Loucy (cell line): Measurements from ENCODE around the gene ADD2.

Experiments
- H2AFZ ChIP-seq: fragments of 200-600 bp; sonication (generic); 2 replicates; pipeline ENCODE4 v1.6.0; 2016; ENCODE audit warnings: antibody characterized with exemption, mild to moderate bottlenecking, low read length, moderate library complexity
- H3F3A ChIP-seq: fragments of 200-600 bp; 2 replicates; pipeline ENCODE4 v1.6.0; 2016; ENCODE audit warnings: antibody characterized with exemption, low read depth, mild to moderate bottlenecking
- H3K27me3 ChIP-seq: fragments of 200-600 bp; sonication (generic); 2 replicates; pipeline ENCODE4 v1.6.1; 2014; ENCODE audit warnings: low read length, mild to moderate bottlenecking; ENCODE audit not compliant: insufficient read depth, poor library complexity, severe bottlenecking
- H3K36me3 ChIP-seq: fragments of 200-600 bp; sonication (generic); 2 replicates; pipeline ENCODE4 v1.6.1; 2016; ENCODE audit warnings: low read length; ENCODE audit not compliant: insufficient read depth
- H3K4me1 ChIP-seq: fragments of 200-600 bp; sonication (generic); 2 replicates; pipeline ENCODE4 v1.5.1; 2014; ENCODE audit warnings: low read length, mild to moderate bottlenecking; ENCODE audit not compliant: insufficient read depth, poor library complexity, severe bottlenecking
- H3K4me2 ChIP-seq: fragments of 200-600 bp; sonication (generic); 2 replicates; pipeline ENCODE4 v1.6.0; 2014; ENCODE audit warnings: antibody characterized with exemption, low read length, low read depth, mild to moderate bottlenecking; ENCODE audit not compliant: poor library complexity, severe bottlenecking
- H3K4me3 ChIP-seq: fragments of 200-600 bp; sonication (generic); 2 replicates; pipeline ENCODE4 v1.5.1; 2014; ENCODE audit warnings: low read length, mild to moderate bottlenecking, mixed read lengths; ENCODE audit not compliant: poor library complexity, severe bottlenecking
- H3K79me2 ChIP-seq: fragments of 200-600 bp; sonication (generic); 2 replicates; pipeline ENCODE4 v1.6.1; 2014; ENCODE audit warnings: low read length; ENCODE audit not compliant: insufficient read depth
- H3K9ac ChIP-seq: fragments of 200-600 bp; sonication (generic); 2 replicates; pipeline ENCODE4 v1.6.0; 2014; ENCODE audit warnings: mild to moderate bottlenecking, low read depth, low read length, moderate library complexity; ENCODE audit not compliant: poor library complexity, severe bottlenecking
- H3K9me2 ChIP-seq: fragments of 200-600 bp; sonication (generic); replicated peaks from 2 replicates; pipeline ENCODE4 v1.6.1; 2016; ENCODE audit warnings: low read depth, low read length, mixed read lengths
- H3K9me3 ChIP-seq: fragments of 200-600 bp; sonication (generic); 2 replicates; pipeline ENCODE4 v1.6.1; 2014; ENCODE audit warnings: mild to moderate bottlenecking, antibody characterized with exemption, low read length, low read depth; ENCODE audit not compliant: insufficient read depth
- H4K20me1 ChIP-seq: fragments of 200-600 bp; sonication (generic); 2 replicates; pipeline ENCODE4 v1.6.0; 2014; ENCODE audit warnings: antibody characterized with exemption, low read length, mild to moderate bottlenecking; ENCODE audit not compliant: insufficient read depth, poor library complexity, severe bottlenecking
- CTCF ChIP-seq: fragments of 200-600 bp; sonication (generic); conservative IDR thresholded peaks from 2 replicates; pipeline ENCODE4 v1.5.1; 2014; ENCODE audit warnings: mild to moderate bottlenecking, antibody characterized with exemption, low read length
- EZH2phosphoT487 ChIP-seq: fragments of 200-600 bp; IDR thresholded peaks from 2 replicates; pipeline ENCODE4 v1.6.1; 2018; ENCODE audit warnings: antibody characterized with exemption, mild to moderate bottlenecking, moderate library complexity, borderline replicate concordance

ADD2 gene

GRCh38 chr2:70723286-70723885 is 44.6 kb downstream of the ADD2 start:
- no peak for TF ChIP-seq CTCF
- no peak for TF ChIP-seq EZH2phosphoT487
- H3K79me2 ChIP-seq, result no peaks in the 10 kb centered on the region
- H3K4me3 ChIP-seq, result no peak overlapping the region
- no peaks in the 10 kb centered on the region for H3K36me3 ChIP-seq
- no peaks in the 10 kb centered on the region for H4K20me1 ChIP-seq
- no peak overlapping the region for H3K9ac ChIP-seq
- H3K4me1 ChIP-seq, result no peaks in the 10 kb centered on the region
- H2AFZ ChIP-seq, result no peak overlapping the region
- no peaks in the 10 kb centered on the region for H3K9me2 ChIP-seq
- no peaks in the 10 kb centered on the region for H3F3A ChIP-seq
- H3K4me2 ChIP-seq, result no peak overlapping the region
- no peaks in the 10 kb centered on the region for H3K27me3 ChIP-seq
- H3K9me3 ChIP-seq, result no peaks in the 10 kb centered on the region

- H3F3A ChIP-seq, result no peaks in the 10 kb centered on the region
- no peaks in the 10 kb centered on the region for H3K9me2 ChIP-seq
- no peak overlapping the region for H3K9ac ChIP-seq
- H3K27me3 ChIP-seq, result no peaks in the 10 kb centered on the region
- H3K79me2 ChIP-seq, result no peaks in the 10 kb centered on the region
- H3K9me3 ChIP-seq, result no peaks in the 10 kb centered on the region
- no peak overlapping the region for H2AFZ ChIP-seq
- no peak overlapping the region for H3K4me3 ChIP-seq
- H4K20me1 ChIP-seq, result no peaks in the 10 kb centered on the region
- H3K4me1 ChIP-seq, result no peaks in the 10 kb centered on the region
- H3K4me2 ChIP-seq, result no peak overlapping the region
- TF ChIP-seq CTCF (no peak), EZH2phosphoT487 (no peak)
- no peaks in the 10 kb centered on the region for H3K36me3 ChIP-seq
Measured at GRCh38 chr2:70720124-70720523, 47.9 kb downstream of the ADD2 start.

- no peaks in the 10 kb centered on the region for H3K27me3 ChIP-seq
- H3K9me3 ChIP-seq, result no peaks in the 10 kb centered on the region
- TF ChIP-seq EZH2phosphoT487 (no peak), CTCF (no peak)
- no peaks in the 10 kb centered on the region for H3K36me3 ChIP-seq
- H3K9ac ChIP-seq, result no peak overlapping the region
- H4K20me1 ChIP-seq, result no peaks in the 10 kb centered on the region
- no peak overlapping the region for H3K4me2 ChIP-seq
- no peak overlapping the region for H2AFZ ChIP-seq
- no peaks in the 10 kb centered on the region for H3K9me2 ChIP-seq
- no peaks in the 10 kb centered on the region for H3K4me1 ChIP-seq
- H3K4me3 ChIP-seq, result no peak overlapping the region
- no peaks in the 10 kb centered on the region for H3F3A ChIP-seq
- H3K79me2 ChIP-seq, result no peaks in the 10 kb centered on the region
Measured at GRCh38 chr2:70719231-70719630, 48.8 kb downstream of the ADD2 start.
